GM21526 (cell line): ENCODE data around the gene NTSR1.

ENCODE experiments used
- ATAC-seq: cut with Tn5 transposase; IDR thresholded peaks from one replicate; pipeline ENCODE4 v1.9.1; 2021; ENCODE audit warnings: moderate library complexity; ENCODE audit not compliant: unreplicated experiment, low FRiP score

The NTSR1 gene

GRCh38 chr20:62768234-62768546 is 59.6 kb downstream of the NTSR1 start:
- ATAC-seq = no peak

DNA sequence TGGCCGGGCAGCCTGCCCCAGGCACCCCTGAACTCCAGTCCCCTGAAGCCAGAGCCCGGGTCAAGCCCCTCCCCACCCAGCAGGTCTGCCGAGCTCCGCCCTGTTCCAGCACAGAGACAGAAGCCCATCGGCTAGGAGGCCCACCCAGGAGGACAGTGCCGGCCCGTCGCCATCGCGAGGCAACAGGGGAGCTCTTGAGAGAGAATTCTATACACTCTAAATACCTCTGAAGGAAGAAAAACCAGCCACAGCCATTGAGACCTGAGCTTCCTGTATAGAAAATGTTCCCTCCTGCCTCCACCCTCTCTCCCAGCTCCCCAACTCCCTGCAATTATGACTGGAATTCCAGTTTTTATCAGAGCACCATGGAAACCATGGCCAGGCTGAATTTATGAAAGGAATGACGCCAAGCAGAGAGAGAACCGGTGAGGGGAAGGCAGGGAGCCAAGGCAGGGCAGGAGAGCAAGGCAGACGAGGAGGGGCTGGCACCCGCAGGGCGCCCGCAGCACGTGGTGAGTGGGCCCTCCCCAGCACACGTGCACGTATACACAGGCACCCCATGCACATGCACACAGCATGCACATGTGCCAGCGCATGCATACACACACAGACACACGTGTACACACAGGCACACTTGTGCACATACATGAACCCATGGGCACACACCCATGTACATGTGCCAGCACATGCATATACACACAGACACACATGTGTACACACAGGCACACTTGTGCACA is 60.1 kb downstream of the NTSR1 start:
- no peak for ATAC-seq

- ATAC-seq = no peak
These were observed 60.9 kb downstream of the NTSR1 start for GRCh38 chr20:62769346-62770071.

GRCh38 chr20:62770111-62770910 is 61.7 kb downstream of the NTSR1 start:
- ATAC-seq = no peak

DNA sequence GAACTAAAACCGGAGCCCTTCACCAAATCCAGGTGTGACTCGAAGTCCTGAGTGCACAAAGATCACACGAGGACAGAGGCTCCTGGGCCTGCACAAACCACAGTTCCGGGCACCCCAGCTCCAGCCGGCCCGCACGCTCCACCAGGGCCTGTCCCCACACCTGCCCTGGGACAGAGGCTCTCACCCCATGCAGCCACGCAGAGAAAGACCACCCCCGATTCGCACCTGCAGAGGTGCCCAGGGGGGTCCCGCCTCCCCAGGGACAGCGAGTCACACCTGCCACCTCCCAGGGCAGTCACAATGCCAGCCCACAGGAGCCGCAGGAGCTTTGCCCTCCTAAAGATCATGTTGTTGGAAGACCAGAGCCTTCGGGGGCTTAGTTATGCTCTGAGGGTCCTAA is 62.3 kb downstream of the NTSR1 start:
- no peak for ATAC-seq

DNA sequence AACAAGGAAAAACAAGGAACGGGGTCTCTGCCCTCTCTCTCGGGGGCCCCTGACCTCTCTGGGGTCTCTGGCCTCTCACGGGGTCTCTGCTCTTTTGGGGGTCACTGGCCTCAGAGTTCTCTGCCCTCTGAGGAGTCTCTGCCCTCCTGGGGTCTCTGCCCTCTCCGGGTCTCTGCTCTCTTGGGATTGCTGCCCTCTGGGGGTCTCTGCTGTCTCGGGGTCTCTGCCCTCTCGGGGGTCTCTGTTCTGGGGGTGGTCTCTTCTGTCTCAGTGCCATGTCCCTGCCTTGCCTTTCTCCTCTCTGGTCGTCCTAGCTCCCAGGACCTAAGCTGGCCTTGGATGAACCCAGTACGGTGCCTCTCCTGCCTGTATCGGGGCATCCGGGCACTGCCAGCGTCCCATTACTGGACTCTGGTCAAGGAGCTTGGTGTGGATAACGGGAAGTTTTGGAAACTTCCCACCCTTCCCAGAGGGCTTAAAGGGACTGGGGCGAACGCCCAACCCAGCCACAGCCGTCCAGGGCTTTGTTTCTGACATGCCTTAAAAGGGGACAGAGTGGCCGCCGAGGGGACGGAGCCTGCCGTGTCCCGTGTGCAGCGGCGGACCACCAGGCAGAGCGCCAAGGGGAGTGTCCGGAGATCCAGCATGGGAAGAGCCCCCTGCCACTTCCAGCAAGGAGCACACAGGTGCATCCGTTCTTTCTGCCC is 62.9 kb downstream of the NTSR1 start:
- no peak for ATAC-seq

GRCh38 chr20:62772103-62772611 is 63.5 kb downstream of the NTSR1 start:
- ATAC-seq = no peak

DNA sequence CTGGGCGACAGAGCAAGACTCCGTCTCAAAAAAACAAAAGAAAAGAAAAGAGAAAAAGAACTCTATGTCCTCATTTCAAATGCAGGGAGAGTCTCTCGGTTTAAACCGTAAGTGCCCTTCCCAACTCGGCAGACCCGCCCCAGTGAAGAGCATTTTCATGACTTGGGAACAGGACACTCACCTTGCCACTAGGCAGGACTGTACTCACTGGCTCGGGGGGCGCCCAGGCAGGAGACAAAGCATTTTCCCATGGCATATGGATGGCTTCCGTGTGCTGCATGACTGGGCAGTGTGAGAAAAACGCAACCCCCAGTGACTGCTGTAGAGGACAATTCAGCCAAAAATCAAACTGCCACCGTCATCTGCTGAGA is 64.0 kb downstream of the NTSR1 start:
- no peak for ATAC-seq

DNA sequence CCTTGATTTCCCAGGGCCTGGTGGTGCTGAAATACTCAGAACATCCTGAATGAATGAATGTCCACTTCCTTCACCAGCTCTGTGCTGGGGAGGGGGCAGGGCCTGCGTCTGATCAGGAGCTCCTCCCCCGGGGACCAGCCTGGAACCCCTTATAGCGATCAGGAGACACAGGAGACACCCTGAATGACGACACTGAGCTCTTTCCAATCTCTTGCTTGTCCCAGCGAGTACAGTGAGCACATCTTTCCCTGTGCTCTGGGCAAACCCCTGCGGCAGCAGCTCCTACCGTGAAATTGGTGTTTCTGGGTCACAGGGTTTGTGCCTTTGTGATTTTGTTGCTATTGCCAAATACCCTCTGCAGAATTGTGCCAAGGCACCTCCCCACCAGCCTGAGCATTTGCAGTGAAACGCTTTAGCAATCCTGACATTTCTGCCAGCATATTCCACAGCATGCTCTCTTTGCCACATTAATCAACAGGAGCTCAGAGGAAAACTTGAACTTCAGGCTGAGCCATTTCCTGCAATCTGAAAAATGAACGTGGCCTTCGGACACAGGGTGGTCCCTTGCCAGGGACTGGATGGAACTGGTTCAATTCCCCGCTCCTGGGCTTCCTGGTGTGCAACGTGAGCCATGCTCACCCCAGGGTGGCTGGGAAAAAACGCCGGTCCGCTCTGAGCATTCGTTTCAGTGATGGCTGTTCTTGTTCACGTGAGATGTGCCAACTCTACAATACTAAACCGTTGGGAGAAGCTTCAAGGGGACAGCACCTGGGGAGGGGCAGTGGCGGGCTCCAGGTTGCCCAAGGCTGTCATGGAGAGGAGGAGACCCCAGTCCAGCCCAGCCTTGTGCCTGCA is 64.6 kb downstream of the NTSR1 start:
- no peak for ATAC-seq

GRCh38 chr20:62773845-62774714 is 65.4 kb downstream of the NTSR1 start:
- no peak for ATAC-seq

GRCh38 chr20:62774762-62775161 is 66.1 kb downstream of the NTSR1 start:
- no peak for ATAC-seq

DNA sequence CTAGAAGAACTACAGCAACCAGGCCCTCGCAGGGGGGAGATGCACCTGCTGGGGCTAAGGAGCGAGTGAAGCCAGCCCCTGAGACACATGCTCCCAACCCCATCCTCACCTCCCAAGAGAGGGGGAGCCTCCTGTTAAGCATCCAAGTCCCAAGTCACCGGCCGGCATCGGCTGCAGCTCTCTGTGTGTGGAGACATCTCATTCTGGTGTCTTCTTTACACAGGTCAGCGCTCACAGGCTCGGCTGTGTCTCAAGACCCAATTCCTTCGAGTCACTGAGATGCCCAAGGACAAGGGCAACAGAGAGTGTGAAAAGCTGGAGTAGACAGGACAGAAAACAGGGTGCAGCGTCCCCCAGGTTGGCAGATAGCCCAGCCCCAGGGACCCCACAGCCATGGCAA is 66.6 kb downstream of the NTSR1 start:
- ATAC-seq = no peak

GRCh38 chr20:62776035-62776691 is 67.5 kb downstream of the NTSR1 start:
- no peak for ATAC-seq

GRCh38 chr20:62776692-62777527 is 68.3 kb downstream of the NTSR1 start:
- no peak for ATAC-seq

GRCh38 chr20:62777528-62777830 is 68.8 kb downstream of the NTSR1 start:
- ATAC-seq = no peak

DNA sequence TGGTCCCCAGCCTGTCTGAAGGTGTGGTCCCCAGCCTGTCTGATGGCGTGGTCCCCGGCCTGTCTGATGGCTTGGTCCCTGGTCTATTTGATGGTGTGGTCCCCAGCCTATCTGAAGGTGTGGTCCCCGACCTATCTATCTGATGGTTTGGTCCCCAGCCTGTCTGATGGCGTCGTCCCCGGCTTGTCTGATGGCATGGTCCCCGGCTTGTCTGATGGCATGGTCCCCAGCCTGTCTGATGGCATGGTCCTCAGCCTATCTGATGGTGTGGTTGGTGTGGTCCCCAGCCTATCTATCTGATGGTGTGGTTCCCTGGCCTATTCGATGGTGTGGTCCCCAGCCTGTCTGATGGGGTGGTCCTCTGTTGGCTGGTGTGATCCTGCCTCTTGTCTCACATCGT is 69.4 kb downstream of the NTSR1 start:
- ATAC-seq = no peak

- ATAC-seq = no peak
These were observed 70.2 kb downstream of the NTSR1 start for GRCh38 chr20:62778601-62779416.
